ENCODE results near the gene SPSB1. TPM values are rescaled to one million over a fixed set of nuclear protein-coding genes. Genes with fewer than 3 reads are reported as not detected.

The SPSB1 gene
- total and polyA plus RNA-seq, 10 of the 15 experiments (the other 5 are each of a cell fraction or from before 2014, with no cell fraction given): 0.02 to 2.0 (median 0.90) TPM; not detected in 1

GRCh38 chr1:9340172-9340854 is 47.6 kb downstream of the SPSB1 start:
- ChIA-PET SMC1A (ENCODE audit: uncharacterized antibody, unreplicated experiment) (no interaction called here), CTCF (interaction anchor here (0.5 kb wide), 1 partner anchor 72 kb away, joined by 3 read pairs; no protein-coding TSS in a partner anchor), RAD21 (ENCODE audit: unreplicated experiment) (no interaction called here), POLR2A (no interaction called here)
- 80% methylated on average over 24 of the region's 24 CpGs for WGBS (ENCODE audit: insufficient coverage, insufficient replicate concordance, low lambda C conversion rate, missing lambda C conversion rate)
- no peaks in the 10 kb centered on the region for H3K36me3 ChIP-seq (ENCODE audit: control insufficient read depth in 2 of 2, insufficient read depth in 2 of 2, low read length in 1 of 2)
- H4K20me1 ChIP-seq (ENCODE audit: control insufficient read depth, insufficient read depth): no peaks in the 10 kb centered on the region; the same call in 1 of the 2 replicates
- ATAC-seq: no peak
- intact Hi-C loops (cut with micrococcal nuclease; ENCODE audit: unreplicated experiment) (no loop called here), in situ Hi-C loops (cut with MboI) (no loop called here)
- FAIRE-seq: no peak
- H3K4me1 ChIP-seq (ENCODE audit: control insufficient read depth, insufficient read depth, low read length): no peaks in the 10 kb centered on the region
- no TSS peak for BruUV-seq (replicated peaks)
- H3K4me2 ChIP-seq (ENCODE audit: control insufficient read depth, insufficient read depth): no peak overlapping the region
- no peak for DNase-seq (ENCODE audit: low read depth, low spot score)
- H3K9me3 ChIP-seq (replicated peaks; ENCODE audit: control insufficient read depth, insufficient read depth, low read length): no peaks in the 10 kb centered on the region
- H3K27ac ChIP-seq (ENCODE audit: control insufficient read depth, insufficient read depth): no peak overlapping the region
- H3K4me3 ChIP-seq: no peak overlapping the region
- H2AFZ ChIP-seq (ENCODE audit: control insufficient read depth, low read depth, low read length): no peak overlapping the region
- no peak overlapping the region for H3K9ac ChIP-seq (ENCODE audit: control insufficient read depth, insufficient read depth, low read length)
- no peaks in the 10 kb centered on the region for H3K79me2 ChIP-seq (ENCODE audit: control insufficient read depth, insufficient read depth, low read length)
- no peaks in the 10 kb centered on the region; a peak in 1 of 4 replicates for H3K27me3 ChIP-seq (replicated peaks in 1 of 2; ENCODE audit: control insufficient read depth in 2 of 2, insufficient read depth in 2 of 2, low read length in 1 of 2)
- TF ChIP-seq MYC (IDR thresholded peaks at IDR 0.05; ENCODE audit: insufficient read depth, insufficient read length, insufficient replicate concordance, low read length, severe bottlenecking): no peak
- TF ChIP-seq EGR1 (IDR thresholded peaks at IDR 0.05; ENCODE audit: borderline replicate concordance in 1 of 2, low read depth in 2 of 2, low read length in 2 of 2): no peak
- TF ChIP-seq MAX (IDR thresholded peaks at IDR 0.05; ENCODE audit: low read depth, low read length): no peak
- no peak for TF ChIP-seq SUZ12 (IDR thresholded peaks at IDR 0.05; ENCODE audit: unreplicated experiment)
- no peak for TF ChIP-seq MTA2 (IDR thresholded peaks at IDR 0.05; ENCODE audit: low read depth)
- TF ChIP-seq FOS (IDR thresholded peaks at IDR 0.05; ENCODE audit: borderline replicate concordance, extremely low read depth, insufficient read length): no peak
- no peak for TF ChIP-seq SIX5 (IDR thresholded peaks at IDR 0.05; ENCODE audit: low read depth, low read length, severe bottlenecking)
- no peak for TF ChIP-seq HDGF (IDR thresholded peaks at IDR 0.05)
- TF ChIP-seq PRDM15 (CRISPR knock-in tag; IDR thresholded peaks at IDR 0.05): no peak
- TF ChIP-seq, protein P1, sequence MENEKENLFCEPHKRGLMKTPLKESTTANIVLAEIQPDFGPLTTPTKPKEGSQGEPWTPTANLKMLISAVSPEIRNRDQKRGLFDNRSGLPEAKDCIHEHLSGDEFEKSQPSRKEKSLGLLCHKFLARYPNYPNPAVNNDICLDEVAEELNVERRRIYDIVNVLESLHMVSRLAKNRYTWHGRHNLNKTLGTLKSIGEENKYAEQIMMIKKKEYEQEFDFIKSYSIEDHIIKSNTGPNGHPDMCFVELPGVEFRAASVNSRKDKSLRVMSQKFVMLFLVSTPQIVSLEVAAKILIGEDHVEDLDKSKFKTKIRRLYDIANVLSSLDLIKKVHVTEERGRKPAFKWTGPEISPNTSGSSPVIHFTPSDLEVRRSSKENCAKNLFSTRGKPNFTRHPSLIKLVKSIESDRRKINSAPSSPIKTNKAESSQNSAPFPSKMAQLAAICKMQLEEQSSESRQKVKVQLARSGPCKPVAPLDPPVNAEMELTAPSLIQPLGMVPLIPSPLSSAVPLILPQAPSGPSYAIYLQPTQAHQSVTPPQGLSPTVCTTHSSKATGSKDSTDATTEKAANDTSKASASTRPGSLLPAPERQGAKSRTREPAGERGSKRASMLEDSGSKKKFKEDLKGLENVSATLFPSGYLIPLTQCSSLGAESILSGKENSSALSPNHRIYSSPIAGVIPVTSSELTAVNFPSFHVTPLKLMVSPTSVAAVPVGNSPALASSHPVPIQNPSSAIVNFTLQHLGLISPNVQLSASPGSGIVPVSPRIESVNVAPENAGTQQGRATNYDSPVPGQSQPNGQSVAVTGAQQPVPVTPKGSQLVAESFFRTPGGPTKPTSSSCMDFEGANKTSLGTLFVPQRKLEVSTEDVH (IDR thresholded peaks at IDR 0.05; ENCODE audit: low read depth, partially characterized antibody): no peak
- TF ChIP-seq PAX8 (IDR thresholded peaks at IDR 0.05): no peak
- TF ChIP-seq POU2F2 (IDR thresholded peaks at IDR 0.05; ENCODE audit: borderline replicate concordance, low read depth, low read length): no peak

All from GM12878 (cell line).